Measurements from ENCODE around the gene ZMAT5. TPM values are rescaled to one million over a fixed set of nuclear protein-coding genes. Genes with fewer than 3 reads are reported as not detected.

Gene ZMAT5
- total and polyA plus RNA-seq, 10 donors: 15.1 to 27.0 (median 19.9) TPM

- peaks cover 13 to 100% (median 91%) of the 10 kb centered on the region in 6 donors for H3K36me3 ChIP-seq
- H3K4me1 ChIP-seq: no peaks in the 10 kb centered on the region
- 81 to 97% (median 82%) methylated on average over 2 of the region's 2 CpGs for WGBS, 5 donors
- H3K9me3 ChIP-seq: no peaks in the 10 kb centered on the region
- H3K4me3 ChIP-seq: no peak overlapping the region
- TF ChIP-seq, protein P1, sequence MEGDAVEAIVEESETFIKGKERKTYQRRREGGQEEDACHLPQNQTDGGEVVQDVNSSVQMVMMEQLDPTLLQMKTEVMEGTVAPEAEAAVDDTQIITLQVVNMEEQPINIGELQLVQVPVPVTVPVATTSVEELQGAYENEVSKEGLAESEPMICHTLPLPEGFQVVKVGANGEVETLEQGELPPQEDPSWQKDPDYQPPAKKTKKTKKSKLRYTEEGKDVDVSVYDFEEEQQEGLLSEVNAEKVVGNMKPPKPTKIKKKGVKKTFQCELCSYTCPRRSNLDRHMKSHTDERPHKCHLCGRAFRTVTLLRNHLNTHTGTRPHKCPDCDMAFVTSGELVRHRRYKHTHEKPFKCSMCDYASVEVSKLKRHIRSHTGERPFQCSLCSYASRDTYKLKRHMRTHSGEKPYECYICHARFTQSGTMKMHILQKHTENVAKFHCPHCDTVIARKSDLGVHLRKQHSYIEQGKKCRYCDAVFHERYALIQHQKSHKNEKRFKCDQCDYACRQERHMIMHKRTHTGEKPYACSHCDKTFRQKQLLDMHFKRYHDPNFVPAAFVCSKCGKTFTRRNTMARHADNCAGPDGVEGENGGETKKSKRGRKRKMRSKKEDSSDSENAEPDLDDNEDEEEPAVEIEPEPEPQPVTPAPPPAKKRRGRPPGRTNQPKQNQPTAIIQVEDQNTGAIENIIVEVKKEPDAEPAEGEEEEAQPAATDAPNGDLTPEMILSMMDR (IDR thresholded peaks at IDR 0.05 in 8 of 11, conservative IDR thresholded peaks at IDR 0.05 in 3 of 11): no peak
- TF ChIP-seq POLR2AphosphoS5 (IDR thresholded peaks at IDR 0.05) (no peak), POLR2A (IDR thresholded peaks at IDR 0.05) (no peak)
- no peaks in the 10 kb centered on the region for H3K27me3 ChIP-seq (replicated peaks in 1 of 7)
- no peak for DNase-seq
- no peak overlapping the region for H3K27ac ChIP-seq
- intact Hi-C loops (cut with DNase I; ENCODE audit: low total_unique reads): no loop called here
Observed at GRCh38 chr22:29810216-29810615, 43.4 kb upstream of the ZMAT5 start.

- H3K4me3 ChIP-seq: no peak overlapping the region
- DNase-seq: no peak
- H3K36me3 ChIP-seq: peaks cover 15 to 100% (median 91%) of the 10 kb centered on the region in 6 donors
- H3K27me3 ChIP-seq (replicated peaks in 1 of 7): no peaks in the 10 kb centered on the region
- H3K4me1 ChIP-seq: no peaks in the 10 kb centered on the region
- WGBS, 5 donors: 92 to 94% (median 93%) methylated on average over 5 to 6 of the region's 6 CpGs
- TF ChIP-seq, protein P1 (IDR thresholded peaks at IDR 0.05 in 8 of 11, conservative IDR thresholded peaks at IDR 0.05 in 3 of 11): no peak
- TF ChIP-seq POLR2AphosphoS5 (IDR thresholded peaks at IDR 0.05): no peak
- no peak for TF ChIP-seq POLR2A (IDR thresholded peaks at IDR 0.05)
- intact Hi-C loops (cut with DNase I; ENCODE audit: low total_unique reads): no loop called here
- no peak overlapping the region for H3K27ac ChIP-seq
- H3K9me3 ChIP-seq: no peaks in the 10 kb centered on the region
Observed at GRCh38 chr22:29806196-29806595, 39.4 kb upstream of the ZMAT5 start.

- DNase-seq: no peak
- TF ChIP-seq POLR2A (IDR thresholded peaks at IDR 0.05) (no peak), POLR2AphosphoS5 (IDR thresholded peaks at IDR 0.05) (no peak)
- TF ChIP-seq, protein P1 (IDR thresholded peaks at IDR 0.05 in 8 of 11, conservative IDR thresholded peaks at IDR 0.05 in 3 of 11): no peak
- H3K36me3 ChIP-seq: peaks cover 15 to 100% (median 91%) of the 10 kb centered on the region in 6 donors
- no peak overlapping the region for H3K27ac ChIP-seq
- peaks cover 0 to 5% (median 1%) of the 10 kb centered on the region in 6 donors for H3K4me1 ChIP-seq
- no peaks in the 10 kb centered on the region for H3K27me3 ChIP-seq (replicated peaks in 1 of 7)
- H3K9me3 ChIP-seq: no peaks in the 10 kb centered on the region
- no peak overlapping the region for H3K4me3 ChIP-seq
- WGBS, 5 donors: 82 to 94% (median 93%) methylated on average over 2 of the region's 2 CpGs; no CpG with 5 or more reads in 1 of the 5 donors
- intact Hi-C loops (cut with DNase I; ENCODE audit: low total_unique reads): no loop called here
Observed at GRCh38 chr22:29804985-29805384, 38.2 kb upstream of the ZMAT5 start.

- TF ChIP-seq POLR2A (IDR thresholded peaks at IDR 0.05) (no peak), POLR2AphosphoS5 (IDR thresholded peaks at IDR 0.05) (no peak)
- TF ChIP-seq, protein P1 (IDR thresholded peaks at IDR 0.05 in 8 of 11, conservative IDR thresholded peaks at IDR 0.05 in 3 of 11): no peak
- Histone ChIP-seq H3K27ac (no peak overlapping the region), H3K4me3 (no peak overlapping the region), H3K4me1 (peaks cover 4 to 23% (median 18%) of the 10 kb centered on the region in 6 donors), H3K27me3 (replicated peaks in 1 of 7) (no peaks in the 10 kb centered on the region), H3K36me3 (peaks cover 15 to 100% (median 93%) of the 10 kb centered on the region in 6 donors), H3K9me3 (no peaks in the 10 kb centered on the region)
- 90 to 100% (median 99%) methylated on average over 2 of the region's 2 CpGs for WGBS, 5 donors
- intact Hi-C loops (cut with DNase I; ENCODE audit: low total_unique reads): no loop called here
- no peak for DNase-seq
Observed at GRCh38 chr22:29803190-29803589, 36.4 kb upstream of the ZMAT5 start.
